GM18858 (cell line): Measurements from ENCODE around the gene MGLL.

ENCODE experiments used
- ATAC-seq: cut with Tn5 transposase; IDR thresholded peaks from one replicate; pipeline ENCODE4 v1.9.1; 2021; ENCODE audit not compliant: unreplicated experiment

The MGLL gene

GRCh38 chr3:127729556-127730056 is 92.7 kb downstream of the MGLL start:
- ATAC-seq, result no peak

DNA sequence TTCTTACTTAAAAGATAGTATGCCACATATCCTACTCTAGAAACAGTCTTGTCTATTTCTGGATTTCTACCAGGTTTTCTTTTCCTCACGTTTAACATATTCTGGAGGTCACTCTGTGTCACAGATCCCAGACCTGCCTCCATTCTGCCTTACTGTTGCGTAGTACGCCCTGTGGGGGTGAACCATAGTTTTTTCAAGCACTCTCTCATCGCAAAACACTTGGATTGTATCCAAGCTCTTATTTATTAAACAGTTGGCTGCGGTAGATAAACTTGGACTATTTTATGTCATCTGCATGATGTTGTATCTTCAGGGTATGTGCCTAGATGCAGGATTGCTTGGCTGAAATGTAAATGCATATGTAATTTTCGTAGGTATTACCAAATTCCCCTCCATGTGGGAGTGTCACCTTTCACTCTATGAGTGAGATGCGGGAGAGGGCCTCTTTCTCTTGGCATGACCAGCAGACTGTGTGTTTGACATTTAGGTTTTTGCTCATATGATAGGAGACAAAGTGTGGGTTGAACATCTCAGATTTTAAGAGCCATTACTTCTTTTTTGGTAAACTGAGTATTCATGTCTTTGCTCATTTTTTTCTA is 93.8 kb downstream of the MGLL start:
- ATAC-seq, result no peak

- no peak for ATAC-seq
Measured at GRCh38 chr3:127726894-127727293, 95.4 kb downstream of the MGLL start.

- ATAC-seq, result no peak
Measured at GRCh38 chr3:127723011-127723567, 99.2 kb downstream of the MGLL start.

DNA sequence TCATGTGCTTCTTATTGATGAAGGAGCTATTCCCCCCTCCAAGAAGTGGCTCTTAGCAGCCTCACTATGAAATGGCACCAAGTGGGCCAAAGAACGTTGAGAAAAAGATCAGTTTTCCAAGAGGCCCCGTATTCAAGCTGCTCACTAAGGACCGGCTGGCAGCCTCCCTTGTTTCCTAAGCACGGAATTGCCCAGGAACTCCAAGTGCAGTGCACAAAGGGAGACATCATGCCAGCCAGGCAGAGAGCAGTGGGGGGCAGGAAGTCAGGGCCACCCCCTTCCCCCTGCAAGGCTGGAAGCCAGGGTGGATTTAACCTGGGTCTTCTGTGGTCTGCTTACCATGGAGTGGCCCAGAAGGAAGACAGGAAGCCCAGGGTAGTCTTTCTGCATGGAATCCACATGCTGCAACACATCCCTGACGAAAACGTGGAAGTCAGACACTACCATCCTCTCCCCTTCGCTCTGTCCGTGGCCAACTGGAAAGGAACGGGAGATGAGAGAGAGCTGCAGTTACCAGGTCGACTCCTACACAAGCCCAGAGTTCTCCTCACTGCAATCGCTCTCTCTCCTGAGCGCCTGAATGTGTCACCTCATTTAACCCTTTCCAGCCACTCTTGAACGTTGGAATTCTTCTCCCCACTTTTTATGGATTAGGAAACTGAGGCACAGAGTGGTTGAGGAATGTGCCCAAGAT is 100.1 kb downstream of the MGLL start:
- no peak for ATAC-seq

DNA sequence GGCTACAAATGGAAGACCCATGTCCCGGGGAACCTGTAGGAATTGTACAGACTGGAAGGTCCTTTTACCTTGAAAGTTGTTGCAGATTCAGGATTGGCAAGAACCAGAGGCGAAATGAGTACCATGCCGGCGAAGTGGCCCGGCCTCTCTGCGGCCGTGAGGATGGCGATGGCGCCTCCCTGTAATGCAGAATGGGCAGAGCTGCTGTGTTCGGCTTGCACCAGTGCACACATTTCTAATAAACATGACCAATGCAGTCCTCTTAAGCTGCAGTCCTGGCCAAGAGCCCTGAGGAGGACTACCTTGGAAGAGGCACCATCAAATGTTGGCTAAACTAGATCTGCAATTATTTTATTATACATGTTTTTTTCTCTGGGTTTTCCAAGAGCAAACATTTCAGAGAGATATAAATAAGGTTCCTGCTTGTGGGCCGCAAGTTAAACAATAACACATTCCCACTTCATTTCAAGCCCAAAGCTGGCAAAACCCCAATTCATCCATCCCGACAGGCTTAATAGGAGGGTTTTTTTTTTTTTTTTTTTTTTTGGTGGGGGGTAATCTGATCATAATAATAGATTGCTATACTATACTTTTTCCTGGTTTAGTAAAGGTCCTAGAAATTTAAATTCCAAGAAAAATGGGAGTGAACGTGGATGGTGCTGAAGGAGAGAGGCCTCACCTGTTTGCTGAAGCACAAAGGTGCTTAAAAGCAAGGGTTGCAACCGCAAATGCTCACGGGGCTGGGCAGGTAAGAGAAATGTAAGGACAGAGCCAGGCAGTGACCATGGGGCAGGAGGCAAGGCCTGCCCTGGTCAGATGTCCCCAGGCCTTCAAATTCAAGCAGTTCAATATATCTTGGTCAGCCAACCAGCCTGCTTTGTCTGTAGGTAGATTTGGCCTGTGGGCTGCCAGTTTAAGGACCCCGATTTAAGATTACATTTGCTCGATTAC is 101.1 kb downstream of the MGLL start:
- ATAC-seq, result no peak

DNA sequence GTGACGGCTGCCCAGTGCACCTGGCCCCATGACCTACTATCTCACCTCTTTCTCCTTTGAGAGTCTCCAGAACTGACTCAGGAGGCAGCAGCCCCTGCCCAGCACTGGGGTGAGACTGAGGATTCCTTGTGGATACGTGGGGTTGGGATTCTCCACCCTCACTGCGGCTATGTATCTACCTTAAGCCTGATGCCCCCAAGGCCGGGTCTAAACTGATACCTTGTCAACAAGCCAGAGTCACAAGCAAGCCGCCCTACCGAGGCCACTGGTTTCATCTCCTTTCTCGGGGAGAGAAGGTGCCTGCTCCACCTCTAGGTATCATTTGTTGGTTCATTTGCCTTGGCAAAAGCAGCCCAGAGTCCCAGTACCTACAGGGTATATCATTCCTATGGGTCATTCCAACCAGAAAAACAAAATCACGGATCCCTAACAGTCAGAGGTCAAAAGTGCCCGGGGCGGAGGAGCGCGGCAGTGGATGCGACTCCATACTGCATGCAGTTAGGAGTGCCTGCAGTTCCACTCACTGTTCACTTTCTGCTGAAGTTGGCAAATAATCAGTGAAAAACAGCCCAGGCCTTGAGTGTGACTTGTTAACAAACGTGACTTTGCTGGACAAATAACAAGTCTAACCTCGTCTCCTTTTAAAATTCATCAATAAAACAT is 102.0 kb downstream of the MGLL start:
- ATAC-seq, result no peak

GRCh38 chr3:127719369-127719768 is 102.9 kb downstream of the MGLL start:
- ATAC-seq, result no peak

- ATAC-seq, result no peak
Measured at GRCh38 chr3:127718916-127719290, 103.4 kb downstream of the MGLL start.

DNA sequence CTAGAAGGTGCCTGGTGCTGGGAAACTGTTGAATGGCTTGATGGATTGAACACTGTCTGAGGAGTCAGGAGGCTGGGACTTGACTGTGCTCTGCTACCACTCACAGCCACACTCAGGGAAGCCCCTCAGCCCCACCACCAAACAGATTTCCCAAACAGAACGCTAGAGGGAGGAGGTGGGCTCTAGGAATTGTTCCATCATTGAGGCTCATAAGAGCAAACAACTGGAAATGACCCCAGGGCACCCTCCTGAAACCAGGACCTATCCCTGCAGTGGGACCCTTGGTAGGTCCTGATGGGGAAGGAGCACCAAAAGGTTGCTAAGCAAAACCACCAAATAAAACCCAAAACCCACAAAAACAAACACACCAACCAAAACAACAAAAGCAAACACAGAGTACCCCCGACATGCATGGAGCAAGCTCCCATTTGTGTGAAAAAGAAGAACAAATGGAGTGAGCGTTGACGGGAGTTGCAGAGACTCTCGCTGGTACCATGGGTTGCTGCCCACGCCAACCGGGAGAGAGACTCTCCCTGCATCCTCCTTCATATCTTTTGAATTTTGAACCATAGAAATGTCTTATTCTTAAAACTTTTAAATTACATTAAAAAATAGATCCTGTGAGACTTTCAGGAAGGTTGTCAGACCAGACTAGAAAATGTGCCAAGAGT is 103.9 kb downstream of the MGLL start:
- no peak for ATAC-seq

GRCh38 chr3:127717357-127718244 is 104.7 kb downstream of the MGLL start:
- no peak for ATAC-seq

DNA sequence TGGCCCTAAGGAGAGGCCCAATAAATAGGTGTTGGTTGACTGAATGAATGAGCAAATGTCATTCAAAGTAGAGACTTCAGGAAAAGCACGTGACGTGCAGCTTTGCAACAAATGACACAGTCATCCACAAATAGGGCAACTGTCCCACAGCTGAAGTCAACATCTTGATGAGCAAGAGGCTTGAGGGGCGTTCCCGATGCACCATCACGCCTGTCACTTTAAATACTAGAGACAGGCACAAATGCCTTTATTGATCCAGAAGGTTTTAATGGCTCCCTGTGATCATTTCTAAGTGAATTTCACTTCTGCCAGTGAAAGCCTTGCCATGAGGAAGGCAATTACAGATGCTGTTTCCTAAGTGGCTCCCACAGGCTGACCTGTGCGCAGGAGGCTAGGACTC is 105.9 kb downstream of the MGLL start:
- no peak for ATAC-seq

DNA sequence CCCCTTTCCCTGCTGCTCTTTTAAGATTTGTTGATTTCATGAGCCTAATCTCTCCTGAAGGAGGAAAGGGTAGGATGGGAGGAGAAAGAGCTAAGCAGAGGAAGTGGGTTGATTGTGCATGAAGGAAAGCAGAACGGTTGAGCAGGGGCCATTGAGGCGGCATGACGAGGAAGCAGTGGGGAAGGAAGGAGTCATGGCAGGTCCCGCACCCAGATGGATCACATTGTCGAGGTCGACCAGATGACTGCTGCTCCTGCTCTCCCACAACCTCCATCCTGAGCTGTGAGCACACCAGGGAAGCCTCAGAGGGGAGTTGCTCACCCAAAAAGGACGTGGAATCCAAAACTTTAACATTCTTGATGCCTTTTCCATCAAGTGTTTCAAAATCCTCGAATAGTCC is 106.8 kb downstream of the MGLL start:
- no peak for ATAC-seq

- ATAC-seq, result no peak
Measured at GRCh38 chr3:127714866-127715265, 107.4 kb downstream of the MGLL start.

- no peak for ATAC-seq
Measured at GRCh38 chr3:127714125-127714571, 108.2 kb downstream of the MGLL start.

DNA sequence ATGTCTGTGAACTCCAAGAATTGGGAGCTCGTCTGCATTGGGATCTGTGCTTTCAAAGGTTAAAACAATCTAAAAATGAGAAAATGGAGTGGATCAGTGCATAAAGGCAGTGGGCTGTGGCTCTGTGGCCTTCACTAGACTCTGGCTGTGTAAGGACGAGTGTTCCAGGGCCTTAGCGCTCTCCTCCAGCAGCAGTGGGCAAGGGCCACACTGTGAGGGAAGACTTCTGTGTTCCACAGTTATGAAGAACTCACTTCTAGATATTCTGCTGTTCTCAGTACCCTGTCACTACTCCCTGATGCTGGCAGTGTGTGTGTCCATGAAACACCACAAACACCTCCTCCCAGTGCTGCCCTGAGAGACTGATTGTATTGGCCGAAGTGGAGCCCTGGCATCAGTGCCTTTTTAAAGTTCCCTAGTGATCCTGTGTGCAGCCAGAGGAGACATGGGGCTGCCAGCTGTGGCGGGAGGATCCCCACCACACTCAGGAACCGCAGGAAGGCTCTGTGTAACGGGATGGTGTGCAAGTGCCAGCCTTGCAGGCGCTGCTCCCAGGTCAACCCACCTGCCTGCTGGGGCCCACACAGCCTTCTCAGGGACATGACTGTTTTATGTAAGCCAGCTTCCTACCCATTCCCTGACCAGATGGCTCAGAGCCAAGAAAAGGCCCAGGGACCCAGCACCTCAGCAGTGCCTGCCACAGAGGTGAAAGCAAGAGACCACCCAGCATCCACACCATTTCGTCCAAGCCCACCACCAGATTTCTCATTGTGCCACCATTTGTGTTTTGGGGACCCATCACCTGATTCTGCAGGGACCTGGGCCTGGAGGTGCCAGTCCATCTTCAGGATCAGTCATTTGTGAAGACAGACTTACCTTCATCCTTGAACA is 109.2 kb downstream of the MGLL start:
- no peak for ATAC-seq

GRCh38 chr3:127712461-127712860 is 109.9 kb downstream of the MGLL start:
- ATAC-seq, result no peak

GRCh38 chr3:127711896-127712295 is 110.4 kb downstream of the MGLL start:
- ATAC-seq, result no peak
